Endothelial cell (in vitro differentiated cells): ENCODE results near the gene RCBTB1. TPM values are rescaled to one million over a fixed set of nuclear protein-coding genes. Genes with fewer than 3 reads are reported as not detected.

Experiments used
- DNase-seq: peaks from one replicate; pipeline ENCODE4 v3.0.0; 2021; ENCODE audit warnings: low spot score
- H3K27ac Mint-ChIP-seq: one replicate; pipeline ENCODE4 v1.8.0; 2021; ENCODE audit warnings: mixed read lengths, inconsistent platforms; ENCODE audit not compliant: unreplicated experiment
- H3K27me3 Mint-ChIP-seq: one replicate; pipeline ENCODE4 v1.8.0; 2021; ENCODE audit warnings: mild to moderate bottlenecking, moderate library complexity, mixed read lengths, inconsistent platforms; ENCODE audit not compliant: unreplicated experiment
- H3K36me3 Mint-ChIP-seq: one replicate; pipeline ENCODE4 v1.8.0; 2021; ENCODE audit warnings: mild to moderate bottlenecking, low read depth, mixed read lengths, inconsistent platforms; ENCODE audit not compliant: unreplicated experiment
- H3K4me1 Mint-ChIP-seq: one replicate; pipeline ENCODE4 v1.8.0; 2021; ENCODE audit warnings: mild to moderate bottlenecking, mixed read lengths, inconsistent platforms; ENCODE audit not compliant: unreplicated experiment
- H3K4me3 Mint-ChIP-seq: one replicate; pipeline ENCODE4 v1.8.0; 2021; ENCODE audit warnings: mild to moderate bottlenecking, mixed read lengths, inconsistent platforms; ENCODE audit not compliant: unreplicated experiment
- H3K9me3 Mint-ChIP-seq: one replicate; pipeline ENCODE4 v1.8.0; 2021; ENCODE audit warnings: mixed read lengths, inconsistent platforms; ENCODE audit not compliant: unreplicated experiment
- total RNA-seq: library from RNA; stranded (reverse); fragmentation: NEBNext Ultra II Directional; extraction: Animal tissue kit (Norgen Biotek cat#: 25700); gene quantifications from one replicate; pipeline ENCODE4 v1.2.1, GENCODE V29; 2021; ENCODE audit not compliant: unreplicated experiment
- TF ChIP-seq, protein P1 (sequence below): fragments of 200-600 bp; sonication (generic); IDR thresholded peaks from one replicate; pipeline ENCODE4 v1.5.0; 2021; ENCODE audit warnings: antibody characterized with exemption; ENCODE audit not compliant: unreplicated experiment

Gene RCBTB1
- total RNA-seq, 1 donor from 2014 or later = 41.2 TPM

DNA sequence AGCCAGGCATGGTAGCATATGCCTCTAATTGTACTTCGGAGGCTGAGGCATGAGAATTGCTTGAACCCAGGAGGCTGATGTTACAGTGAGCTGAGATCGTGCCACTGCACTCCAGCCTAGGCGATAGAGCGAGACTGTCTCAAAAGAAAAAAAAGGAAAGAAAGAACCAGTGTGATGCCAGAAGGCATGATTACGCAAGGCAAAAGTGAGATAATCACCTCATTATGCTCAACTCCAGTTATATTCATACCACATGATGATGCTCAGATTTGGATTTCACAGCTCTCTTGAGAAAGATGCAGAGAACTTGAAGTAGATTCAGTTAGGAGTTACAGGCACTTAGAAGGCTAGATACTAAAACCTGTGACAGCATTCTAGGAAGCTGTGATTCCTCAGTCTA lies 21.8 kb downstream of the RCBTB1 start:
- TF ChIP-seq, protein P1, sequence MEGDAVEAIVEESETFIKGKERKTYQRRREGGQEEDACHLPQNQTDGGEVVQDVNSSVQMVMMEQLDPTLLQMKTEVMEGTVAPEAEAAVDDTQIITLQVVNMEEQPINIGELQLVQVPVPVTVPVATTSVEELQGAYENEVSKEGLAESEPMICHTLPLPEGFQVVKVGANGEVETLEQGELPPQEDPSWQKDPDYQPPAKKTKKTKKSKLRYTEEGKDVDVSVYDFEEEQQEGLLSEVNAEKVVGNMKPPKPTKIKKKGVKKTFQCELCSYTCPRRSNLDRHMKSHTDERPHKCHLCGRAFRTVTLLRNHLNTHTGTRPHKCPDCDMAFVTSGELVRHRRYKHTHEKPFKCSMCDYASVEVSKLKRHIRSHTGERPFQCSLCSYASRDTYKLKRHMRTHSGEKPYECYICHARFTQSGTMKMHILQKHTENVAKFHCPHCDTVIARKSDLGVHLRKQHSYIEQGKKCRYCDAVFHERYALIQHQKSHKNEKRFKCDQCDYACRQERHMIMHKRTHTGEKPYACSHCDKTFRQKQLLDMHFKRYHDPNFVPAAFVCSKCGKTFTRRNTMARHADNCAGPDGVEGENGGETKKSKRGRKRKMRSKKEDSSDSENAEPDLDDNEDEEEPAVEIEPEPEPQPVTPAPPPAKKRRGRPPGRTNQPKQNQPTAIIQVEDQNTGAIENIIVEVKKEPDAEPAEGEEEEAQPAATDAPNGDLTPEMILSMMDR = no peak
- Mint-ChIP-seq H3K27me3 (no peaks in the 10 kb centered on the region), H3K36me3 (peaks cover 51% of the 10 kb centered on the region), H3K9me3 (no peaks in the 10 kb centered on the region), H3K4me1 (no peaks in the 10 kb centered on the region), H3K27ac (no peak overlapping the region), H3K4me3 (peak overlapping the region; percentile 28)
- no peak for DNase-seq

- Mint-ChIP-seq H3K4me1 (peaks cover 9% of the 10 kb centered on the region), H3K27ac (no peak overlapping the region), H3K4me3 (no peak overlapping the region), H3K36me3 (peaks cover 39% of the 10 kb centered on the region), H3K27me3 (peaks cover 1% of the 10 kb centered on the region), H3K9me3 (no peaks in the 10 kb centered on the region)
- no peak for DNase-seq
- TF ChIP-seq, protein P1 = no peak
Measured at GRCh38 chr13:49561062-49561410, 24.3 kb downstream of the RCBTB1 start.

DNA sequence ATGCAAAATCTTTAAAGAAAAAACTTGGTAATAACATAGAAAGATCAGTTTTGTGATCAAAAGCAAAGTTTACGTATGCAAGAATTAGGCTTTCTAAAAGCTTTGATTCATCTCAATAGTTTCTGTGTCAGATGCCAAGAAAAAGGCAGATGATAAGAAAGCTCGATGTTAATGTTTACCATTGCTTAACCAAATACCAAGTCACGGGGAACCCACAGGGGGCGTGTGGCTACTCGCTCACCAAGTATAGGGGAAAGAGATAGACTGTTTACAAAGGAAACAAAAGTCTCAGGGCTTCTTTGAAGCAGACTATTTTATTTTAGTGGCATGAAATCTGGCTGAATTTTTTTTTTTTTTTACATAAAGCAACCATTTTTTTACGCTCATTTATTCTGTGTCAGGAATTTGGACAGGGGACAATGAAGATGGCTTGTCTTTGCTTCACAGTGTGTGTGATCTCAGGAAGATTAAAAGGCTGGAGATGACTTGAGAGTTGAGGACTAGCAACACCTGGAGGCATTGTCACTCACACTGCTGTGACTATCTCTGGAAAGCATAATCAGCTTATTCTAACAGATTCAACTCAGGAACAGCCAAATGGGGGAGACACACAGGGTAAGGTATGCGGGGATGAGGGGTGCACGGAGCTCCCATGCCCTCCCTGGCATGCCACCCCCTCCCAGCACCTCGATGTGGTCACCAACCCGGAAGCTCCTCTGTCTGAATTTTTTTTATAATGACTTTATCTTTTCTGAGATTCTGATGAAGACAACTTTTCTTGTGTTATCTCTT lies 24.9 kb downstream of the RCBTB1 start:
- DNase-seq = no peak
- H3K4me1 Mint-ChIP-seq = peaks cover 9% of the 10 kb centered on the region
- H3K27ac Mint-ChIP-seq = no peak overlapping the region
- TF ChIP-seq, protein P1 = no peak
- no peaks in the 10 kb centered on the region for H3K9me3 Mint-ChIP-seq
- peak overlapping the region; percentile 42 for H3K4me3 Mint-ChIP-seq
- H3K27me3 Mint-ChIP-seq = peaks cover 1% of the 10 kb centered on the region
- H3K36me3 Mint-ChIP-seq = peaks cover 39% of the 10 kb centered on the region

DNA sequence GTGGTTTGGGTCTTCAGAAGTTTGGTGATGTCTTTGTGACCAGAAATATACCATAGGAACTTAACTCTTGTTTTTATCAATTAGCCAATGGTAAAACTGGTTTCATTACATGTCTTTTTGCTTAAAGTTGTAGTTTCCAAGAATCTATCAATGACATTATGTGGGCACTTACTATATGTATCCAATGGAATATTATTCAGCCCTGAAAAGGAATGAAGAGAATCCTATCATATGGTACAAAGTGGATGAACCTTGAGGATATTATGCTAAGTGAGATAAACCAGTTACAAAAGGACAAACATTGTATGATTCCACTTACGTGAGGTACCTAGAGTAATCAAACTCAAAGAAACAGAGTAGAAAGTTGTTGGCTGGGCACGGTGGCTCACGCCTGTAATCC lies 26.4 kb downstream of the RCBTB1 start:
- H3K27me3 Mint-ChIP-seq = peaks cover 1% of the 10 kb centered on the region
- peaks cover 37% of the 10 kb centered on the region for H3K36me3 Mint-ChIP-seq
- H3K9me3 Mint-ChIP-seq = no peaks in the 10 kb centered on the region
- peaks cover 9% of the 10 kb centered on the region for H3K4me1 Mint-ChIP-seq
- H3K27ac Mint-ChIP-seq = no peak overlapping the region
- H3K4me3 Mint-ChIP-seq = peak overlapping the region; percentile 56
- no peak for DNase-seq
- TF ChIP-seq, protein P1 = no peak

- no peak for DNase-seq
- Mint-ChIP-seq H3K27me3 (peaks cover 3% of the 10 kb centered on the region), H3K9me3 (no peaks in the 10 kb centered on the region)
Measured at GRCh38 chr13:49554387-49554786, 31.0 kb downstream of the RCBTB1 start.

More at GRCh38 chr13:49554387-49554786, 31.0 kb downstream of the RCBTB1 start:
- peaks cover 20% of the 10 kb centered on the region for H3K36me3 Mint-ChIP-seq
- H3K4me1 Mint-ChIP-seq = peaks cover 9% of the 10 kb centered on the region
- no peak overlapping the region for H3K4me3 Mint-ChIP-seq
- TF ChIP-seq, protein P1 = no peak
- no peak overlapping the region for H3K27ac Mint-ChIP-seq
